ENCODE measurements around the gene SPSB3.

The SPSB3 gene

GRCh38 chr16:1825864-1826690 lies 43.7 kb upstream of the SPSB3 start:
- H3K4me3 ChIP-seq: peak overlapping the region; percentile 95
- TF ChIP-seq CTCF (IDR thresholded peaks at IDR 0.05): no peak
- H3K27ac ChIP-seq: peak overlapping the region in 1 of 2 donors; percentile 94
- DNase-seq (ENCODE audit: low spot score): no peak

GRCh38 chr16:1825381-1825863 lies 43.1 kb upstream of the SPSB3 start:
- no peak for TF ChIP-seq CTCF (IDR thresholded peaks at IDR 0.05)
- Histone ChIP-seq H3K4me3 (peak overlapping the region; percentile 95), H3K27ac (peak overlapping the region in 1 of 2 donors; percentile 94)
- no peak for DNase-seq (ENCODE audit: low spot score)

- Histone ChIP-seq H3K4me3 (no peak overlapping the region), H3K27ac (no peak overlapping the region)
- no peak for TF ChIP-seq CTCF (IDR thresholded peaks at IDR 0.05)
- DNase-seq (ENCODE audit: low spot score): no peak
Measured at GRCh38 chr16:1823821-1824220, 41.5 kb upstream of the SPSB3 start.

GRCh38 chr16:1822801-1823200 lies 40.4 kb upstream of the SPSB3 start:
- no peak overlapping the region for H3K4me3 ChIP-seq
- no peak for TF ChIP-seq CTCF (IDR thresholded peaks at IDR 0.05)
- DNase-seq (ENCODE audit: low spot score): no peak
- H3K27ac ChIP-seq: no peak overlapping the region

- no peak for TF ChIP-seq CTCF (IDR thresholded peaks at IDR 0.05)
- DNase-seq (ENCODE audit: low spot score): no peak
- Histone ChIP-seq H3K27ac (no peak overlapping the region), H3K4me3 (no peak overlapping the region)
Measured at GRCh38 chr16:1821861-1822611, 39.7 kb upstream of the SPSB3 start.

GRCh38 chr16:1820946-1821290 lies 38.5 kb upstream of the SPSB3 start:
- Histone ChIP-seq H3K4me3 (no peak overlapping the region), H3K27ac (no peak overlapping the region)
- no peak for DNase-seq (ENCODE audit: low spot score)
- TF ChIP-seq CTCF (IDR thresholded peaks at IDR 0.05): no peak
